ENCODE measurements around the gene APOBEC3A. TPM values are rescaled to one million over a fixed set of nuclear protein-coding genes. Genes with fewer than 3 reads are reported as not detected.

The APOBEC3A gene
- total and polyA plus RNA-seq, 2 of the 13 experiments (the other 11 are each of a cell fraction or from before 2014, with no cell fraction given) = not detected

DNA sequence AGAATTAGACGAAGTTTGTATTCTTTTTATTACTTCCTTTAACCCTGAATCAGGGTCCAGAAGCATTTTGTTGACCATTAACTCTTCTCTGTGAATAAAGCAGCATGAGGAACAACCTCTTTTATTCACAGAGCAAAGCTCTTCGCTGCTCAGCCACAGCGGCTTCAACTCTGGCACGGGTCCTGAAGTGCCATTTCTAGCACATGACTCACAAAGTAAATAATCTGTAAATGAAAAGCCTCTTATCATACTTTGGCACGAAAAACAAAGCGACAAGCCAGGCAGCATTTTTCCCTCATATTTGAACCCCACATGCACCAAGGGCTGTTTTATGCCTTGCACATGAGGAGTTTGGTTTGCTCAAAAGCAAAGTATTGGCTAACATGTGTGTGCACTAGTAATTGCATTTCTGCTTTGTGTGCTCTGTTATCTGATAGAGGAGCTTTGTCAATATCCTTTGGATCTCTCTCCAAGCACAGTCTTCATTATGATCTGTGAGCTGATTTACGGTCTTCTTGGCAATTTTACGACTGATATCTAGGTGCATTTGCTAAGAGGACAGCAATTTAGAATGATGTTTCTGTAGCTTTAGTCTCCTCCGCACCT, 33.0 kb upstream of the APOBEC3A start (continued):
- TF ChIP-seq, protein P1, sequence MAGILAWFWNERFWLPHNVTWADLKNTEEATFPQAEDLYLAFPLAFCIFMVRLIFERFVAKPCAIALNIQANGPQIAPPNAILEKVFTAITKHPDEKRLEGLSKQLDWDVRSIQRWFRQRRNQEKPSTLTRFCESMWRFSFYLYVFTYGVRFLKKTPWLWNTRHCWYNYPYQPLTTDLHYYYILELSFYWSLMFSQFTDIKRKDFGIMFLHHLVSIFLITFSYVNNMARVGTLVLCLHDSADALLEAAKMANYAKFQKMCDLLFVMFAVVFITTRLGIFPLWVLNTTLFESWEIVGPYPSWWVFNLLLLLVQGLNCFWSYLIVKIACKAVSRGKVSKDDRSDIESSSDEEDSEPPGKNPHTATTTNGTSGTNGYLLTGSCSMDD (CRISPR knock-in tag; IDR thresholded peaks at IDR 0.05) = no peak
- TF ChIP-seq TGIF2 (CRISPR knock-in tag; IDR thresholded peaks at IDR 0.05) (no peak), GPN1 (CRISPR knock-in tag; IDR thresholded peaks at IDR 0.05; ENCODE audit: borderline replicate concordance) (no peak), ZFP41 (CRISPR knock-in tag; IDR thresholded peaks at IDR 0.05; ENCODE audit: borderline replicate concordance) (no peak), ZNF30 (CRISPR knock-in tag; IDR thresholded peaks at IDR 0.05) (no peak), SMC3 (IDR thresholded peaks at IDR 0.05; ENCODE audit: low read length) (no peak), CCDC6 (CRISPR knock-in tag; IDR thresholded peaks at IDR 0.05) (peak; percentile 34; the same call in 1 of the 2 replicates), GFI1 (CRISPR knock-in tag; IDR thresholded peaks at IDR 0.05; ENCODE audit: borderline replicate concordance) (no peak), ZNF546 (CRISPR knock-in tag; conservative IDR thresholded peaks at IDR 0.05) (no peak), ZNF614 (CRISPR knock-in tag; IDR thresholded peaks at IDR 0.05; ENCODE audit: borderline replicate concordance) (no peak), ZNF350 (CRISPR knock-in tag; IDR thresholded peaks at IDR 0.05; ENCODE audit: borderline replicate concordance, low read depth) (peak; percentile 24; the same call in 1 of the 2 replicates), ZNF598 (CRISPR knock-in tag; IDR thresholded peaks at IDR 0.05; ENCODE audit: borderline replicate concordance) (no peak), ZNF660 (CRISPR knock-in tag; IDR thresholded peaks at IDR 0.05; ENCODE audit: borderline replicate concordance, low read depth) (no peak), RFX1 (IDR thresholded peaks at IDR 0.05) (no peak), NKX3-1 (CRISPR knock-in tag; IDR thresholded peaks at IDR 0.05) (no peak), ZNF607 (CRISPR knock-in tag; IDR thresholded peaks at IDR 0.05; ENCODE audit: borderline replicate concordance) (0 out of 2 replicates have a peak, but pooled peaks have one; percentile 21), SSRP1 (CRISPR knock-in tag; IDR thresholded peaks at IDR 0.05) (no peak), GTF2F1 (IDR thresholded peaks at IDR 0.05; ENCODE audit: low read length) (no peak), ZBTB21 (CRISPR knock-in tag; IDR thresholded peaks at IDR 0.05) (0 out of 2 replicates have a peak, but pooled peaks have one; percentile 28), MAZ (IDR thresholded peaks at IDR 0.05; ENCODE audit: borderline replicate concordance, low read depth, low read length) (no peak), MAZ (CRISPR knock-in tag; IDR thresholded peaks at IDR 0.05; ENCODE audit: low read depth) (0 out of 2 replicates have a peak, but pooled peaks have one; percentile 26)
- TF ChIP-seq, protein P2, sequence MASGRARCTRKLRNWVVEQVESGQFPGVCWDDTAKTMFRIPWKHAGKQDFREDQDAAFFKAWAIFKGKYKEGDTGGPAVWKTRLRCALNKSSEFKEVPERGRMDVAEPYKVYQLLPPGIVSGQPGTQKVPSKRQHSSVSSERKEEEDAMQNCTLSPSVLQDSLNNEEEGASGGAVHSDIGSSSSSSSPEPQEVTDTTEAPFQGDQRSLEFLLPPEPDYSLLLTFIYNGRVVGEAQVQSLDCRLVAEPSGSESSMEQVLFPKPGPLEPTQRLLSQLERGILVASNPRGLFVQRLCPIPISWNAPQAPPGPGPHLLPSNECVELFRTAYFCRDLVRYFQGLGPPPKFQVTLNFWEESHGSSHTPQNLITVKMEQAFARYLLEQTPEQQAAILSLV (CRISPR knock-in tag; IDR thresholded peaks at IDR 0.05; ENCODE audit: borderline replicate concordance) = no peak
- TF ChIP-seq, protein P3, sequence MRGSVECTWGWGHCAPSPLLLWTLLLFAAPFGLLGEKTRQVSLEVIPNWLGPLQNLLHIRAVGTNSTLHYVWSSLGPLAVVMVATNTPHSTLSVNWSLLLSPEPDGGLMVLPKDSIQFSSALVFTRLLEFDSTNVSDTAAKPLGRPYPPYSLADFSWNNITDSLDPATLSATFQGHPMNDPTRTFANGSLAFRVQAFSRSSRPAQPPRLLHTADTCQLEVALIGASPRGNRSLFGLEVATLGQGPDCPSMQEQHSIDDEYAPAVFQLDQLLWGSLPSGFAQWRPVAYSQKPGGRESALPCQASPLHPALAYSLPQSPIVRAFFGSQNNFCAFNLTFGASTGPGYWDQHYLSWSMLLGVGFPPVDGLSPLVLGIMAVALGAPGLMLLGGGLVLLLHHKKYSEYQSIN (CRISPR knock-in tag; IDR thresholded peaks at IDR 0.05; ENCODE audit: borderline replicate concordance) = no peak
- TF ChIP-seq, protein P4, sequence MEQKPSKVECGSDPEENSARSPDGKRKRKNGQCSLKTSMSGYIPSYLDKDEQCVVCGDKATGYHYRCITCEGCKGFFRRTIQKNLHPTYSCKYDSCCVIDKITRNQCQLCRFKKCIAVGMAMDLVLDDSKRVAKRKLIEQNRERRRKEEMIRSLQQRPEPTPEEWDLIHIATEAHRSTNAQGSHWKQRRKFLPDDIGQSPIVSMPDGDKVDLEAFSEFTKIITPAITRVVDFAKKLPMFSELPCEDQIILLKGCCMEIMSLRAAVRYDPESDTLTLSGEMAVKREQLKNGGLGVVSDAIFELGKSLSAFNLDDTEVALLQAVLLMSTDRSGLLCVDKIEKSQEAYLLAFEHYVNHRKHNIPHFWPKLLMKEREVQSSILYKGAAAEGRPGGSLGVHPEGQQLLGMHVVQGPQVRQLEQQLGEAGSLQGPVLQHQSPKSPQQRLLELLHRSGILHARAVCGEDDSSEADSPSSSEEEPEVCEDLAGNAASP (CRISPR knock-in tag; IDR thresholded peaks at IDR 0.05; ENCODE audit: borderline replicate concordance) = peak; percentile 45; the same call in 1 of the 2 replicates
- TF ChIP-seq, protein P5, sequence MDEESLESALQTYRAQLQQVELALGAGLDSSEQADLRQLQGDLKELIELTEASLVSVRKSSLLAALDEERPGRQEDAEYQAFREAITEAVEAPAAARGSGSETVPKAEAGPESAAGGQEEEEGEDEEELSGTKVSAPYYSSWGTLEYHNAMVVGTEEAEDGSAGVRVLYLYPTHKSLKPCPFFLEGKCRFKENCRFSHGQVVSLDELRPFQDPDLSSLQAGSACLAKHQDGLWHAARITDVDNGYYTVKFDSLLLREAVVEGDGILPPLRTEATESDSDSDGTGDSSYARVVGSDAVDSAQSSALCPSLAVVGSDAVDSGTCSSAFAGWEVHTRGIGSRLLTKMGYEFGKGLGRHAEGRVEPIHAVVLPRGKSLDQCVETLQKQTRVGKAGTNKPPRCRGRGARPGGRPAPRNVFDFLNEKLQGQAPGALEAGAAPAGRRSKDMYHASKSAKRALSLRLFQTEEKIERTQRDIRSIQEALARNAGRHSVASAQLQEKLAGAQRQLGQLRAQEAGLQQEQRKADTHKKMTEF (CRISPR knock-in tag; IDR thresholded peaks at IDR 0.05) = 0 out of 2 replicates have a peak, but pooled peaks have one; percentile 52
